GM12873 (cell line): Measurements from ENCODE around the gene ZNF107.
A peak's percentile ranks its signal among the peaks of the same experiment; 100 is the strongest.

ENCODE experiments used
- CTCF ChIP-seq: IDR thresholded peaks from 2 replicates; pipeline ENCODE4 v1.5.1; 2012; ENCODE audit warnings: low read depth, mild to moderate bottlenecking, moderate library complexity, low read length, control low read depth; ENCODE audit not compliant: insufficient read depth; ENCODE audit errors: missing control alignments

The ZNF107 gene

DNA sequence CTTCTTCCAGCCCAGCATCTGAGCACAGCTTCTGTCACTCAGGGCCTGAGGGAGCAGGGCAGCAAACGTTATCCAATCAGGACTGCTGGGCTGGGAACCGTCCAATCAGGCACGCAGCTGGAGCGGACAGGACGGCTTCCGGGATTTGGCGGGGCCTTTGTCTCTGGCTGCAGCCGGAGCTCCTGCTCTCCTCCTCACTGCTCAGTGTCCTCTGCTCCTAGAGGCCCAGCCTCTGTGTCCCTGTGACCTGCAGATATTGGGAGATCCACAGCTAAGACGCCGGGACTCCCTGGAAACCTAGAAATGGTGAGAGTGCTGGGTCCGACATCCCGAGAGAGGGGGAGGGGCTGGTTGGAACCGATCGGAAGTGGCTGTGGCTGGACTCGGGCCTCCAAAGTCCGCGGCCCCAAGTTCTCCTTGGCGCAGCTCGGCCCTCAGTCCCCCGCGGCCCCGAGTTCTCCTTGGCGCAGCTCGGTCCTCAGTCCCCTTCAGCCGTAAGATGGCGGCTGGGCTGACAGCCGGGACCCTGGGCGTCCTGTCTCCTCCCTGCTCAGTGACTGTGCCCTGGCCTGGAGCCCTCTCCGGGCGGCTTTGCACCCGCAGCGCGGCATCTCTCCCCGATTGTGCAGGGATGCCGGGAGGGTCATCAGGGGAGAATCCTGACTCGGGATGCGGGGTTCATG is at the start of gene ZNF107:
TSS of gene ZNF107 (plus strand) at position 154 of the 683 bp plus-strand sequence. CDS start at position 304, 150 bp downstream.
- no peak for TF ChIP-seq CTCF

DNA sequence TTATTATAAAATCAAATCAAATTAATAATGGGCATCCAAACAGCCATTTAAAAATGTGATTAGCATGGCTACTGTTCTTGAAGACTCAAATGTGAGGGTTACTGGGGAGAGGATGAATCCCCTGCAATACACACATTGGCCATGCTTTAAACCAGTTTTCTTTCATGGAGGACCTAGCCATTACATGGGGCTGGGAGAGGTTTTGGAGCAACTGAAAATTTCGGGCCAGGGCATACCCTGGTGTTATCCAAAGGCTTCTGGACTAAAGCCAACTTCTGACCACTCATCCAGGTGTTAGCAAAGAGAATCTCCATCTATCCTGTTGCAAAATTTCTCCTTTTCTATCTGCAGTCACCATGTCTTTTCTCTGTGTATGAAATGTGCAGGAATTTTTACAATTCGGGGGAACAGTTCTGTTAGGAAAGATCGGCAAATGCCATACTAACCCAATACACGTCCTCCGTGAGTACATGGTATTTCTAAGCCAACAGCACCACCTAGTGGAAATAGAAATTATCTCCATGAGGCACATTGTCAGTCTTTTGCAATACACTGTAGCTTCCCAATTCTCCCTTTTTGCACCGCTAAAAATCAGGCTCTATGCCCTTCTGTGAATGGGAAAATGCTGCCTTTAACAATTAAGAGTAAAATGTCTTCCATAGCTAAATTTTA is 47.0 kb upstream of the ZNF107 start:
- peak; percentile 54 for TF ChIP-seq CTCF

- TF ChIP-seq CTCF: no peak
These were observed 46.2 kb upstream of the ZNF107 start for GRCh38 chr7:64619705-64620104.

GRCh38 chr7:64621656-64622055 is 44.3 kb upstream of the ZNF107 start:
- TF ChIP-seq CTCF: no peak

GRCh38 chr7:64625114-64626082 is 40.5 kb upstream of the ZNF107 start:
- TF ChIP-seq CTCF: peak; percentile 57

DNA sequence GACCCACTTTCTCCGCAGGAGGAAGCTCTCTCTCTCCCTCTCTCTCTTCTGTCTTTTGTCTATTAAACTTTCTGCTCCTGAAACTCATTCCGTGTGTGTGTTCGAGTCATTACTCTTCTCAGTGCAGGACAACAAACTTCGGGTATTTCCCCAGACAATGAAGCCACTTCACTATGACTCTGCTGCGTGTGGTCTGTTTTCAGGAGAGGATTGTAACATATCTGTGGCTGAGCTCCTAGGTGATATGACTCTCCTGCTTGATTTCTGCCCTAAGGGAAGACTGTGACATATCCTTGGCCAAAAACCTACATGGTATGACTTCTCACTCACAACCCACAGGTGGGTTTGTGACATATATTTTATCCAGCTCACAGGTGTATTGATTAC is 39.9 kb upstream of the ZNF107 start:
- TF ChIP-seq CTCF: no peak

DNA sequence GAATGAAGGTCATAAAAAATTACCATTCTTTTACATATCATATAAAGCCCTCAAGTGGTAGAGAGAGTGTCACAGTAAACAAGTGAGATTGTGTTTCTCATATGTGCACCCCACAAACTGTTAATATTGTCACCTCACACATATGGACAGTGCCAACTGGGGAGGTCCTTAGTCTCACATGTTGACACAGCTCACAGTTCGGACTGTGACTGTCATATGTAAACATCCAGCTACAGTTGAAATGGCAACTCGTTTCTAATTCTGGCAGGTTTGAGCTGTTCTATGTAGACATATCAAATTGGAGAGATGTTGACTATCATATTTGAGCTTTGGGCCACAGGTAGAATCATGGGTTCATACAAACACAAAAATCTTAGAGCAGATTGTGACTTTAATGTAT is 39.4 kb upstream of the ZNF107 start:
- no peak for TF ChIP-seq CTCF
